Muscle layer of duodenum (tissue), 2 donors: ENCODE results near the gene KANTR.

ENCODE experiments used
- H3K27ac ChIP-seq: one replicate; pipeline ENCODE4 v1.7.0; 2013; ENCODE audit warnings: mild to moderate bottlenecking, low read length
- H3K27me3 ChIP-seq: one replicate; pipeline ENCODE4 v1.7.0; 2013; ENCODE audit warnings: low read depth, mild to moderate bottlenecking, control low read depth, low read length
- H3K36me3 ChIP-seq, 2 donors: one replicate each; pipeline ENCODE4 v1.7.0; 2013; ENCODE audit warnings: low read length in 2 of 2, control low read depth in 1 of 2, mild to moderate bottlenecking in 1 of 2; ENCODE audit not compliant: insufficient read depth in 2 of 2, control insufficient read depth in 1 of 2
- H3K4me1 ChIP-seq, 2 donors: one replicate each; pipeline ENCODE4 v1.7.0; 2013; ENCODE audit warnings: low read length in 2 of 2, mild to moderate bottlenecking in 2 of 2, control low read depth in 1 of 2, moderate library complexity in 1 of 2; ENCODE audit not compliant: insufficient read depth in 2 of 2, control insufficient read depth in 1 of 2
- H3K4me3 ChIP-seq, 2 donors: one replicate each; pipeline ENCODE4 v1.7.0; 2013; ENCODE audit warnings: low read length in 2 of 2, low read depth in 1 of 2, mild to moderate bottlenecking in 1 of 2
- H3K9me3 ChIP-seq, 2 donors: one replicate each; pipeline ENCODE4 v1.7.0; 2013; ENCODE audit warnings: low read length in 2 of 2, control low read depth in 1 of 2, mild to moderate bottlenecking in 1 of 2; ENCODE audit not compliant: control insufficient read depth in 1 of 2
- donor health status: healthy.

Gene KANTR

GRCh38 chrX:53071604-53072417, 22.1 kb upstream of the KANTR start:
- H3K36me3 ChIP-seq, result no peaks in the 10 kb centered on the region
- no peaks in the 10 kb centered on the region for H3K4me1 ChIP-seq
- H3K27me3 ChIP-seq, result no peaks in the 10 kb centered on the region
- H3K27ac ChIP-seq, result peak overlapping the region; percentile 56
- H3K9me3 ChIP-seq, result no peaks in the 10 kb centered on the region
- H3K4me3 ChIP-seq, result peak overlapping the region; percentile 54 to 65

GRCh38 chrX:53072418-53073114, 21.4 kb upstream of the KANTR start:
- Histone ChIP-seq H3K36me3 (no peaks in the 10 kb centered on the region), H3K4me3 (no peak overlapping the region), H3K4me1 (no peaks in the 10 kb centered on the region), H3K27ac (peak overlapping the region; percentile 56), H3K27me3 (no peaks in the 10 kb centered on the region), H3K9me3 (no peaks in the 10 kb centered on the region)

DNA sequence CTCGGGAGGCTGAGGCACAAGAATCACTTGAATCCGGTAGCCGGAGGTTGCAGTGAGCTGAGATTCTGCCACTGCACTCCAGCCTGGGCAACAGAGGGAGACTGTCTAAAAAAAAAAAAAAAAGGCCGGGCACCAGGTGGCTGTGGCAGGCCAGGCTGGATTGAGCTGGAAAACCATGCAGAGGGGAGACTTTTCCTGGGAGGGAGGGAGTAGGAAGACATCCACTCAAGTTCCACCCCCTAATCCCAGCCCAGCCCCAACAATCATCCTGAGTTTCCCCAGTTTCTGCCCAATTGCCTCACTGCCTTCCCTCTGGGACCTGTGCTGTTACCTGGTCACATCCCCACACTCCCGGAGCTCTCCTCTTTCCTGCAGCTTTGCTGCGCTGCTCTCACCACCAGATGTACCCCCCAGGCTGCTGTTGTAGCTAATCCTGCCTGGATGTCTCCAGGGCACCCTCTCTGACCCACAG, 20.8 kb upstream of the KANTR start:
- Histone ChIP-seq H3K4me3 (no peak overlapping the region), H3K27me3 (no peaks in the 10 kb centered on the region), H3K27ac (no peak overlapping the region), H3K9me3 (no peaks in the 10 kb centered on the region), H3K36me3 (no peaks in the 10 kb centered on the region), H3K4me1 (no peaks in the 10 kb centered on the region)

DNA sequence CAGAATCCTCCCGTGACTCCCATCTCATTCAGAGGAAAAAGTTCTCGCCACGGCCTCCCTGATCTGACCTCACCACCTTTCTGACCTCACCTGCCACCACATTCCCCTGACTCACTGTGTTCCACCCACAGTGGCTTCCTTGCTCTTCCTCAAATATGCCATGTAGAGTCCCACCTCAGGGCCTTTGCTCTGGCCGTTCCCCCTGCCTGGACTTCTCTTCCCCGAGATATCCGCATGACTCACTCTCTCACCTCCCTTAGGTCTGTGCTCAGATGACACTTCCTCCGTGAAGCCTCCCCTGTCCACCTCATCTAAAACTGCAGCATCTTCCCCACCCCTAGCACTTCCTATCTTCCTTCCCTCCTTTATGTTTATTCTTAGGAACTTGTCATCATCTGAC, 18.9 kb upstream of the KANTR start:
- no peaks in the 10 kb centered on the region for H3K4me1 ChIP-seq
- H3K27me3 ChIP-seq, result no peaks in the 10 kb centered on the region
- no peaks in the 10 kb centered on the region for H3K9me3 ChIP-seq
- H3K4me3 ChIP-seq, result no peak overlapping the region
- no peak overlapping the region for H3K27ac ChIP-seq
- H3K36me3 ChIP-seq, result no peaks in the 10 kb centered on the region

- no peak overlapping the region for H3K27ac ChIP-seq
- H3K36me3 ChIP-seq, result no peaks in the 10 kb centered on the region
- H3K4me3 ChIP-seq, result no peak overlapping the region
- H3K27me3 ChIP-seq, result no peaks in the 10 kb centered on the region
- no peaks in the 10 kb centered on the region for H3K4me1 ChIP-seq
- H3K9me3 ChIP-seq, result no peaks in the 10 kb centered on the region
Observed at GRCh38 chrX:53076671-53077070, 17.3 kb upstream of the KANTR start.

DNA sequence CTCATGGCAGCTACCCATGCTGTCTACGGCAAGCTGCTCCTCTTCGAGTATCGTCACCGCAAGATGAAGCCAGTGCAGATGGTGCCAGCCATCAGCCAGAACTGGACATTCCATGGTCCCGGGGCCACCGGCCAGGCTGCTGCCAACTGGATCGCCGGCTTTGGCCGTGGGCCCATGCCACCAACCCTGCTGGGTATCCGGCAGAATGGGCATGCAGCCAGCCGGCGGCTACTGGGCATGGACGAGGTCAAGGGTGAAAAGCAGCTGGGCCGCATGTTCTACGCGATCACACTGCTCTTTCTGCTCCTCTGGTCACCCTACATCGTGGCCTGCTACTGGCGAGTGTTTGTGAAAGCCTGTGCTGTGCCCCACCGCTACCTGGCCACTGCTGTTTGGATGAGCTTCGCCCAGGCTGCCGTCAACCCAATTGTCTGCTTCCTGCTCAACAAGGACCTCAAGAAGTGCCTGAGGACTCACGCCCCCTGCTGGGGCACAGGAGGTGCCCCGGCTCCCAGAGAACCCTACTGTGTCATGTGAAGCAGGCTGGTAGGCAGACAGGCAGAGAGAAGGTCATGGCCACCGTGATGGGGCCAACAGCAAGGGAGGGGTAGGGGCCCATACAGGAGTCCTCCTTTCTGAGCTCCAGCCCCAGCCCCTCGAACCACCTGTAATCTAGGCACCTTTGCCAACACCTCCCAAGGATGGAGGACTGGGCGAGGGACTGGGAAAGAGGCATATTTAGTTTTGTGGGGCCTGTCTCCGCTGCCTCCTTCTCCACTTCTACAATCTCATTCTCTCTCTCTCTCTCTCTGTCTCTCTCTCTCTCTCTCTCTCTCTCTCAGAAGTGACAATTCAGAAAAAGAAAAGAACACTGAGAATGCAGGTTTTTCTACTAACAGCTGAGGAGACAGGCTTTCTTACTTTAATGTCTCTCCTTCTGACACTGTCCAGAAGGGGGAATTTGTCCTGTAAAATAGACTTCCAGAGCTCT, 16.4 kb upstream of the KANTR start:
- Histone ChIP-seq H3K4me1 (no peaks in the 10 kb centered on the region), H3K9me3 (no peaks in the 10 kb centered on the region), H3K36me3 (no peaks in the 10 kb centered on the region), H3K27ac (no peak overlapping the region), H3K4me3 (no peak overlapping the region), H3K27me3 (no peaks in the 10 kb centered on the region)

DNA sequence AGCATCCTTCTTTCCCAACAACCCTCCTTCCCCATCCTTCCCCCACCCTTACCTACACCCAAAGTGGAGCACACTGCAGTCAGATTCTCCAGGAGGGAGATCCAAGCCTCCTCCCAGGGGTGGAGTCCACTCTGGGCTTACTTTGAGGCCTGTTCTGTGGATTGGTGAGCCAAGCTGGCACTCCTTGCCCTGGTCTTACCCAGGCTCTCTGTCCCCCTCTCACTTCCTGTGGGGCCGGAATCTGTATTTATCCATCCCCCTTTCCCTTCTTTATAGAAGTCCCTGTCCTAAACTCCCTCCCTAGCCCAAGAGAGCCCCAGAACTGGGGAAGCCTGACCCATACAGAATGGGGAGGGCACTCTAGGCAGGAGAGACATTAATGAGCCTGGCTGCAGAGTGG, 15.0 kb upstream of the KANTR start:
- H3K27me3 ChIP-seq, result no peaks in the 10 kb centered on the region
- no peaks in the 10 kb centered on the region for H3K36me3 ChIP-seq
- H3K4me1 ChIP-seq, result peaks cover 0 to 2% of the 10 kb centered on the region in 2 donors
- no peak overlapping the region for H3K4me3 ChIP-seq
- no peak overlapping the region for H3K27ac ChIP-seq
- no peaks in the 10 kb centered on the region for H3K9me3 ChIP-seq

GRCh38 chrX:53080628-53081580, 13.0 kb upstream of the KANTR start:
- H3K36me3 ChIP-seq, result peaks cover 10 to 13% of the 10 kb centered on the region in 2 donors
- peaks cover 0 to 15% of the 10 kb centered on the region in 2 donors for H3K4me1 ChIP-seq
- H3K9me3 ChIP-seq, result no peaks in the 10 kb centered on the region
- H3K27ac ChIP-seq, result peak overlapping the region; percentile 60
- H3K4me3 ChIP-seq, result no peak overlapping the region
- H3K27me3 ChIP-seq, result no peaks in the 10 kb centered on the region

- Histone ChIP-seq H3K36me3 (peaks cover 15 to 17% of the 10 kb centered on the region in 2 donors), H3K9me3 (no peaks in the 10 kb centered on the region), H3K27me3 (no peaks in the 10 kb centered on the region), H3K4me3 (peak within 1 kb of the TSS; percentile 75 to 83), H3K27ac (peak within 1 kb of the TSS; percentile 31), H3K4me1 (peaks cover 0 to 21% of the 10 kb centered on the region in 2 donors)
Observed at GRCh38 chrX:53081925-53082772, 11.8 kb upstream of the KANTR start, which contains the start of gene TSPYL2. Gene TSPYL2 (plus strand): TSS chrX:53082367. CDS start chrX:53082499, 132 bp downstream.
